Upper lobe of right lung (tissue), 1 donor: Measurements from ENCODE around the gene QSOX1. TPM values are rescaled to one million over a fixed set of nuclear protein-coding genes. Genes with fewer than 3 reads are reported as not detected.

Experiments
- ATAC-seq: fragments of 200-7000 bp; cut with Tn5 transposase; one replicate; pipeline ENCODE4 v1.9.1; 2020; ENCODE audit warnings: mild to moderate bottlenecking, moderate library complexity
- DNase-seq: peaks from one replicate; pipeline ENCODE4 v3.0.0-alpha.2; 2020
- H3K27ac ChIP-seq: fragments of 200-600 bp; one replicate; pipeline ENCODE4 v1.8.0; 2022
- H3K27me3 ChIP-seq: fragments of 200-600 bp; one replicate; pipeline ENCODE4 v1.8.0; 2022; ENCODE audit warnings: mild to moderate bottlenecking
- H3K36me3 ChIP-seq: fragments of 200-600 bp; one replicate; pipeline ENCODE4 v1.8.0; 2022
- H3K4me1 ChIP-seq: fragments of 200-600 bp; one replicate; pipeline ENCODE4 v1.8.0; 2022
- H3K4me3 ChIP-seq: fragments of 200-600 bp; one replicate; pipeline ENCODE4 v1.8.0; 2022; ENCODE audit warnings: mild to moderate bottlenecking
- H3K9me3 ChIP-seq: fragments of 200-600 bp; one replicate; pipeline ENCODE4 v1.8.0; 2022
- CTCF ChIP-seq: fragments of 200-600 bp; IDR thresholded peaks from one replicate; pipeline ENCODE4 v1.8.0; 2022; ENCODE audit warnings: antibody characterized with exemption
- intact Hi-C: fragments of 100-400 bp; cut with DNase I; formaldehyde crosslinking; loops from one replicate; pipeline ENCODE4 v1.11.0; 2022
- long read RNA-seq: library from polyadenylated mRNA; unstranded; transcript quantifications from one replicate; pipeline ENCODE4 v2.0.0, GENCODE V29; 2021
- total RNA-seq: library from RNA; stranded (reverse); fragmentation: NEBNext Ultra II Directional; extraction: Animal tissue kit (Norgen Biotek cat#: 25700); gene quantifications from one replicate; pipeline ENCODE4 v1.2.1, GENCODE V29; 2021
- donor health status: DM: no; HTN: yes; CAD: no; lungs with severe emphysema.

Gene QSOX1
- 275 TPM for total RNA-seq
- long read RNA-seq, full-length matches to known transcripts = 182 of 414 reads
- long read RNA-seq, partial matches to known transcripts = 171 of 414 reads
- long read RNA-seq, other reads (novel, unspliced or antisense) = 61 of 414 reads

GRCh38 chr1:180154325-180155181, at the start of gene QSOX1:
Gene QSOX1, plus strand, starts transcription at chr1:180154869. Its CDS starts 39 bp downstream, at chr1:180154908.
- Histone ChIP-seq H3K9me3 (no peaks in the 10 kb centered on the region), H3K4me3 (peak within 1 kb of the TSS; percentile 96), H3K27me3 (no peaks in the 10 kb centered on the region), H3K36me3 (no peaks in the 10 kb centered on the region), H3K4me1 (peaks cover 34% of the 10 kb centered on the region), H3K27ac (peak within 1 kb of the TSS; percentile 89)
- DNase-seq = peak; percentile 96
- ATAC-seq = peak; percentile 94
- intact Hi-C loops = no loop called here
- TF ChIP-seq CTCF = peak; percentile 31

GRCh38 chr1:180112091-180112490, 42.6 kb upstream of the QSOX1 start:
- Histone ChIP-seq H3K27me3 (no peaks in the 10 kb centered on the region), H3K4me3 (no peak overlapping the region), H3K9me3 (no peaks in the 10 kb centered on the region), H3K27ac (no peak overlapping the region), H3K4me1 (peaks cover 2% of the 10 kb centered on the region), H3K36me3 (peaks cover 27% of the 10 kb centered on the region)
- TF ChIP-seq CTCF = no peak
- no peak for DNase-seq
- intact Hi-C loops = no loop called here
- ATAC-seq = no peak

GRCh38 chr1:180112984-180113647, 41.6 kb upstream of the QSOX1 start:
- Histone ChIP-seq H3K27ac (peak overlapping the region; percentile 49), H3K4me3 (no peak overlapping the region), H3K27me3 (no peaks in the 10 kb centered on the region), H3K9me3 (no peaks in the 10 kb centered on the region), H3K36me3 (peaks cover 22% of the 10 kb centered on the region), H3K4me1 (peaks cover 6% of the 10 kb centered on the region)
- no peak for ATAC-seq
- intact Hi-C loops = no loop called here
- no peak for TF ChIP-seq CTCF
- no peak for DNase-seq

GRCh38 chr1:180114396-180114945, 40.2 kb upstream of the QSOX1 start:
- ATAC-seq (no peak), DNase-seq (no peak)
- no peak for TF ChIP-seq CTCF
- intact Hi-C loops = no loop called here
- H3K9me3 ChIP-seq = no peaks in the 10 kb centered on the region
- peaks cover 6% of the 10 kb centered on the region for H3K4me1 ChIP-seq
- peaks cover 22% of the 10 kb centered on the region for H3K36me3 ChIP-seq
- no peaks in the 10 kb centered on the region for H3K27me3 ChIP-seq
- no peak overlapping the region for H3K27ac ChIP-seq
- no peak overlapping the region for H3K4me3 ChIP-seq

- no peaks in the 10 kb centered on the region for H3K9me3 ChIP-seq
- no peak overlapping the region for H3K27ac ChIP-seq
- DNase-seq (no peak), ATAC-seq (peak; percentile 66)
- no peaks in the 10 kb centered on the region for H3K27me3 ChIP-seq
- no peak overlapping the region for H3K4me3 ChIP-seq
- H3K4me1 ChIP-seq = peaks cover 6% of the 10 kb centered on the region
- intact Hi-C loops = no loop called here
- no peak for TF ChIP-seq CTCF
- H3K36me3 ChIP-seq = peaks cover 1% of the 10 kb centered on the region
These were observed 37.5 kb upstream of the QSOX1 start for GRCh38 chr1:180116964-180117763.
